HG03354 (cell line): Measurements from ENCODE around the gene OIP5.
"Not testable (repeated sequence)": the region's sequence is repeated elsewhere in the genome, so short reads cannot be mapped to it uniquely, and the experiment has no call there.

Source experiments
- ATAC-seq: cut with Tn5 transposase; IDR thresholded peaks from one replicate; pipeline ENCODE4 v1.9.1; 2021; ENCODE audit warnings: mild to moderate bottlenecking; ENCODE audit not compliant: unreplicated experiment, poor library complexity, severe bottlenecking

Gene OIP5

GRCh38 chr15:41332194-41333025 is at the start of gene OIP5, which contains the start of gene NUSAP1:
TSS of gene OIP5 (minus strand) at chr15:41332591. CDS start at chr15:41332561, 30 bp downstream.
TSS of gene NUSAP1 (plus strand) at chr15:41332881. CDS start at chr15:41332958, 77 bp downstream.
- peak; percentile 87 for ATAC-seq

- ATAC-seq: no peak
Measured at GRCh38 chr15:41377978-41378377, 45.6 kb upstream of the OIP5 start.

DNA sequence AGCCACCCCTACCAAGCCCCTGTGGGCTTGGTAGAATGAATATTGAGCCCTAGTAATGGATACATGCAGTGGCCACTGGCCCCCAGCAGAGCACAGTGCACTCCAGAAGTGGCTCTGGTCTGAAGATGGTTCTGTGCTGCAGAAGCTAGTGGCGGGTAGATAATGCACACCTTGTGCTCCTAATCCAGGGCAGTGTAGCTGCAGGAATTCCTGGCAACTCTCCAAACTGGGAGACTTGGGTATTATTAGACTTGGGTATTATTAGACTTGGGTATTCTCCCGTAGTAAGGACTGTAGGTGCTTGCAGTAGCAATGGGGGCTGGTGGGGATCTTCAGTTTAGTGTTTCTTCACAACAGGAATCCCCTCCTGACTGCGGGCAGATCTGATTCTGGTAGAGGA is 35.0 kb upstream of the OIP5 start:
- ATAC-seq: no peak

- no peak for ATAC-seq
Measured at GRCh38 chr15:41354371-41354770, 22.0 kb upstream of the OIP5 start.

DNA sequence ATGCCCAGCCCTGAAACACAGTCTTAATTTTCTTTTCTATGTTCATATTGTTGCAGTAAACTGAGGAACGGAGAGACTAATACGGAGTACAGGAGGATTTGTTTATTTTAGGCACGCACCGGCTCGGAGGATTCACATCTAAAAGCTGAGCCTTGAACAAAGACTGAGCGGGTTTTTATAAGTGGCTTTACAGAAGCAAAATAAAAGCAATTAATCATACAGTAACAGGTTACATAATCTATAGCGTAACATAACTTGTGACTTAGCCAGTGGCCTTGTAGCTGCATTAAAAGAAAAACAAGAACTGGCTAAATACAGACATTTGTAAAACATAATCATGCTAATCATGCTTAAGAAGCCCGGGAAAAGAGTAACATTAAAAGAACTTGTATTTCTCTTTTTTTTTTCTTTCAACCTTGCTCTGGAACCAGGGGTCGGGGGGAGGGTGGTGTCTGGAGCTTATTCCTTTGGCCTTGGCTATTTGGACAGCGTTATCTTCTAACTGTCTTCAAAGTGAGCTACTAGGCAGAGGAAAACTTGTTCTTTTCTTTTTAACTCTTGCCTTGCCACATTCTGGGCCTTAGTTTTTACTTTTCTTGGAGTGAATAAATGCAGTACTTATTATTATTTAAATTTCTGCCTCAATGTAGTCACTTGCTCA is 17.8 kb upstream of the OIP5 start:
- ATAC-seq: no peak

GRCh38 chr15:41347236-41347635 is 14.8 kb upstream of the OIP5 start:
- no peak for ATAC-seq

DNA sequence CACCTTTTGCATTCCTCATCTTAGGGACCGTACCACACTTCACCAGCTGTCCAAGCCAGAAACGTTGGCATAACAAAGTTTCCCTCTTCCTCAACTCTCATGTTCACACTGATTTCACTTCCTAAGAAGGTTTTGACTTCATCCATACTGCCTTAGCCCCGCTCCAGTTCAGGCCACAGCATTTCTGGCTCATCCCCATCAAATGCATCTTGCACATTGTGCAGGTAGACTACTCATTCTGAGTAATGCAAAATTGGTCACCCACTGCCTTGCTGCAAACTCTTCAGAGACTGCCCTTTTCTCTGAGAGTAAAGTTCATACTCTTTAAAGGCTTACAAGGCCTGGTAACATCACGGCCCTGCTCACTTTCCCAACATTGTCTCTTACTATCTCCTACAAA is 9.1 kb upstream of the OIP5 start:
- ATAC-seq: no peak

DNA sequence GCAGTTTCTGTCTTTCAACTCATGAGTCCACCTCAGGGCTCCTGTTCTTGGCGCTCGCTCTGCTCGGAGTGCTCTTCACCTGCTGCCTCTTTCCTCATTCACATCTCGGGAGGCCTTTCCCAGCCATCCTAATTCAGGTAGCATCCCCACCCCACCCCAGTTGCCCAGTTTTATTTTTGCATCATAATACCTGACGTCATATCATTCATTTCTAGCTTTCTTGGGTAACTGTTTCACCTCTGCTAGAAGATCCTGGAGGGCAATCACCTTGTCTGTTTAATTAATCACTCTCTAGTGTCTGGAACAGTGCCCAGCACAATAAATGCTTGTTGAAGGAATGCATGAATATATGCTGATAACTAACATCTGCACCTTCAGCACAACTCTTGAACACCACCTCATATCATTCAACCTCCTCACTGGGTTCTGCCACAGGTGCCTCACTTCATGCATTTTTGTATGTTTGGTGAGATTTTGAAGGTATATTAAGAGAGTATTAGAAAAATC is 7.9 kb upstream of the OIP5 start:
- ATAC-seq: no peak

- no peak for ATAC-seq
Measured at GRCh38 chr15:41337631-41338522, 5.5 kb upstream of the OIP5 start.

GRCh38 chr15:41337047-41337446 is 4.7 kb upstream of the OIP5 start:
- ATAC-seq: no peak

DNA sequence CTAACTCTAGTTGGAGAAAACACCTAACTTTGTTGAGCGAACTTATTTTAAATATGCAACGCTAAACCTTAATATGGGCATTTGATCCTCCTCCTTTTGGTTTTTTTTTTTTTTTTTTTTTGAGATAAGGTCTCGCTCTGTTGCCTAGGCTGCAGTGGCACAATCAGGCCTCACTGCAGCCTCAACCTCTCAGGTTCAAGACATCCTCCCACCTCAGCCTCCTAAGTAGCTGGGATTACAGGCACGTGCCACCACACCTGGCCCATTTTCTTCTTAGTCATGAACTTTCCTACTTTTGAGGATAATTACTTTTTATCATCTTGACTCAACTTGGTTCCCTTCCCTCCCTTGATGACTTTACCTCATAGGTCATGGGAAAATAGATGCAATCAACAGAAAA is 4.2 kb upstream of the OIP5 start:
- no peak for ATAC-seq

DNA sequence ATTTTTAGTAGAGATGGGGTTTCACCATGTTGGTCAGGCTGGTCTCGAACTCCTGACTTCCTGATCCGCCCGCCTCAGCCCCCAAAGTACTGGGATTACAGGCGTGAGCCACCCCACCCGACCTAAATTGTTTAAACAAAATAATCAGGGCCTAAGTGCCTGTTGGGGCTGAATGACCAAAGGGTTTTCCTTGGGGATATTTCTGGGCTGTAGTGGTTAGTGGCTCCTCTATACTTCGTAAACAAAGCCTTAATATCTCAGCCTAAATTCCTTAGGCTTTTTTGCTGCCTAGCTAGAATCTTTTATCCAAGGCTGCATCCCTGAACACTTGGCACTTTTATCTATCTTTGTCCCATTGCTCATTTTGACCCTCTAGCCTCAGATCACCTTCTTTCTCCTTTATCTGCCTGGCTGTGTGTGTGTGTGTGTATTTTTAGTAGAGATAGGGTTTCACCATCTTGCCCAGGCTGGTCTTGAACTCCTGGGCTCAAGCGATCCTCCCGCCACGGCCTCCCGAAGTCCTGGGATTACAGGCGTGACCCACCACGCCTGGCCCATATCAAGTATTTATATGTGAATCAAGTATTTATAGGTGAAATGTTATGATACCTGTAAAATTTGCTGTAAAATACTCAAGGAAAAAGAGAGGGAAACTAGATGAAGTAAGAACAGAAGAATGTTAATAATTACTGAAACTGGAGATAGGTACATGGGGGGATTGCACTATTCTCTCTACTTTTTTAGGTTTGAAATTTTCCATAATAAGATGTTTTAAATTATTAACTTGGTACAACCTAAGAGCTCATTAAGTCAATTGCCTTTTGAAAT is 2.1 kb upstream of the OIP5 start:
- no peak for ATAC-seq

DNA sequence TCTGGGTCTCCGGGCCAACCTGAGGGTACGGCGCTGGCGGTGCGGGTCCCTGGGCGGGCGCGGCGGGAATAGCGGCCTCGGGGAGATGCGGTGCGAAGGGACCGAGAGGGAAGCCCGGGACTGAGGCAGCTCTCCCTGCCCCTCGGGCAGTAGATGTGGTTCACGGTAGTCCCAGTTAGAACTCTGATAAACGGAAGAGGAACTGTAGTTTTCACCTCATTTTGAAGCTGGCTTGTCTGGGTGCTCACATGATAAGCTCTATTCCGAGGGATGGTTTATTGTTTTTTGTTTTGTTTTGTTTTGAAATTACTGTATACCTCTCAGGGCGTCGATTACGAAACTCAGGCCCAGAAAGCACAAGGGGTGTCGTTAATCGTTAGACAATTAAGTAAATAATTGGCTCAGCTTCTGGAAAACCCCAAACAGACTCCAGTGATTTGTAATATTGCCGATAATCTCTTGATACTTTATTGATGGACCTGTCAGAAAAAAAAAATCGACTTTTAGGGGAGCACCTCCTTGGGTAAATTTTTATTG is 703 bp upstream of the OIP5 start:
- ATAC-seq: peak; percentile 35

DNA sequence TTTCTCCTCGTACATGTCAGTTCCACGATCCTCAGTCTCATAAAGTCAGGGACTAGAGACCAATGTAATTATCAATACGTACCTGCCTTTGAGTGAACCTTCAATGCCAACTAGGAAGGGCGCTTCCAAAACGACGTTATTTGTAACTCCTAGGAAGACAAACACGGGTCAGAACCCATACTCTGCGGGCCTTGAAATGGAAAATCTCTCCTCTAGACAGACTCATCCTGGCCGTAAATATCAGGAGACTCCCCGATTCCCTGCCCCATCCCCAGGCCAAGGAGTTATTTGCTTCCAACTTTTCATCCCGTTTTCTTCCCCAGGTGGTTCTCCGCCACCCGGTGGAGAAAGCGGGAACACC is 578 bp downstream of the OIP5 start:
- no peak for ATAC-seq

DNA sequence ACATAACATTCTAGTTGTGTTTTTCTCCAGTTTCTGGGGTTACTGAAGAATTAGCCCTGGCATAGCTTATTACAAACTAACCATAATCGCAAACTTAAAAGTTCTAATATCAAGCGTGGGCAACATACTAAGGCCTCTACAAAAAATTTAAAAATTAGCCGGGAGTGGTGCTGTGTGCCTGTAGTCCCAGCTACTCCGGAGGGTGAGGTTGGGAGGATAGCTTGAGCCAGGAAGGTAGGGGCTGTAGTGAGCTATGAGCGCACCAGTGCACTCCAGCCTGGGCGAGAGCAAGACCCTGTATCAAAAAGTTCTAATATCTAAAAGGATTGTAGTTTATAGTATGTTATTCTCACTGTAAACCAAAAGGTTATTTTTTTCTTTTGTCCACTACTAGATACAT is 1.1 kb downstream of the OIP5 start:
- ATAC-seq: no peak

DNA sequence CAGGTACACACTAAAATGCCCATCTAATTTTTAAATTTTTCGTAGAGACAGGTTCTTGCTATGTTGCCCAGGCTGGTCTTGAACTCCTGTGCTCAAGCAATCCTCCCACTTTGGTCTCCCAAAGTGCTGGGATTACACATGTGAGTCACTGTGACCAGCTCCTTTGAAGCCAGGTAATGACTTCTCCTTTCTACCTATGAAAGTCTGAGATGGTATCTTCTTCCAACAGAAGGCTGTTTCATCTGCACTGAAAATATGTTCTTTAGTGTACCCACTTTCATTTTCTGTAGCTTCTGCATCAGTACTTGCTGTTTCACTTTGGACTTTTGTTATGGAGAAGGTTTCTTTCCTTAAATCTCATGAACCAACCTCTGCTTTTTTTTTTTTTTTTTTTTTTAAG is 8.8 kb downstream of the OIP5 start:
- ATAC-seq: peak; percentile 44

GRCh38 chr15:41320805-41321330 is 11.5 kb downstream of the OIP5 start:
- not testable (repeated sequence) for ATAC-seq

GRCh38 chr15:41309226-41309905 is 23.0 kb downstream of the OIP5 start:
- peak; percentile 68 for ATAC-seq
